Uterus (tissue), 4 donors: ENCODE results near the gene OTUD4. TPM values are rescaled to one million over a fixed set of nuclear protein-coding genes. Genes with fewer than 3 reads are reported as not detected.

Source experiments
- DNase-seq, 2 donors: peaks; one replicate each; pipeline ENCODE4 v3.0.0-alpha.2; 2019 to 2020
- H3K27ac ChIP-seq, 2 donors: fragments of 200-600 bp; sonication (generic); 1 replicate in 1 of 2; 2 replicates in 1 of 2; pipeline ENCODE4 v1.5.1; 2016 to 2018
- H3K27me3 ChIP-seq, 2 donors: fragments of 200-600 bp; sonication (generic); one replicate each; pipeline ENCODE4 v1.5.1; 2018 to 2019; ENCODE audit warnings: control low read depth in 1 of 2
- H3K36me3 ChIP-seq, 2 donors: fragments of 200-600 bp; sonication (generic); one replicate each; pipeline ENCODE4 v1.5.1; 2019; ENCODE audit warnings: control low read depth in 1 of 2
- H3K4me1 ChIP-seq, 2 donors: fragments of 200-600 bp; sonication (generic); one replicate each; pipeline ENCODE4 v1.5.1; 2018 to 2019; ENCODE audit warnings: control low read depth in 1 of 2
- H3K4me3 ChIP-seq, 2 donors: fragments of 200-600 bp; sonication (generic); 1 replicate in 1 of 2; 2 replicates in 1 of 2; pipeline ENCODE4 v1.5.1; 2018 to 2019; ENCODE audit warnings: mild to moderate bottlenecking in 1 of 2
- H3K9me3 ChIP-seq, 2 donors: fragments of 200-600 bp; sonication (generic); one replicate each; pipeline ENCODE4 v1.5.1; 2019; ENCODE audit warnings: control low read depth in 1 of 2
- CTCF ChIP-seq, 4 experiments: fragments of 200-600 bp in 2 of 4; fragments of 450-650 bp in 2 of 4; sonication (generic) in 2 of 4; IDR thresholded peaks; one replicate each; pipeline ENCODE4 v1.5.1; 2016 to 2019; ENCODE audit warnings: antibody characterized with exemption in 4 of 4, mild to moderate bottlenecking in 2 of 4, moderate library complexity in 1 of 4
- POLR2A ChIP-seq, 2 donors: fragments of 450-650 bp; IDR thresholded peaks; one replicate each; pipeline ENCODE4 v1.6.1; 2016; ENCODE audit warnings: antibody characterized with exemption in 2 of 2, mild to moderate bottlenecking in 1 of 2, moderate library complexity in 1 of 2
- intact Hi-C: fragments of 100-400 bp; cut with DNase I; formaldehyde crosslinking; loops from one replicate; pipeline ENCODE4 v1.15.1; 2023; ENCODE audit warnings: low total_unique reads
- total RNA-seq, 4 donors: library from RNA; depleted of rRNA in 3 of 4; stranded (reverse); fragments of >200 nt in 3 of 4; gene quantifications; one replicate each; pipeline versions ENCODE4 v1.1.0 to v1.2.4, GENCODE V29; 2014 to 2023
- donor health status: DM: yes; HTN: yes; CAD: no.

OTUD4 gene
- total RNA-seq, 4 donors from 2014 or later, result 12.3 to 59.5 (median 31.9) TPM

GRCh38 chr4:145216535-145216934 lies 36.1 kb upstream of the OTUD4 start:
- no peaks in the 10 kb centered on the region for H3K36me3 ChIP-seq
- DNase-seq, result no peak
- H3K9me3 ChIP-seq, result no peaks in the 10 kb centered on the region
- no peak overlapping the region for H3K27ac ChIP-seq
- no peaks in the 10 kb centered on the region for H3K4me1 ChIP-seq
- intact Hi-C loops, result no loop called here
- peak; percentile 33 to 48 (median 40) for TF ChIP-seq CTCF (IDR thresholded peaks at IDR 0.05)
- no peak for TF ChIP-seq POLR2A (IDR thresholded peaks at IDR 0.05)
- no peak overlapping the region for H3K4me3 ChIP-seq
- H3K27me3 ChIP-seq, result no peaks in the 10 kb centered on the region

GRCh38 chr4:145213245-145213644 lies 32.9 kb upstream of the OTUD4 start:
- intact Hi-C loops, result no loop called here
- TF ChIP-seq CTCF (IDR thresholded peaks at IDR 0.05), result no peak
- no peak for TF ChIP-seq POLR2A (IDR thresholded peaks at IDR 0.05)
- no peaks in the 10 kb centered on the region for H3K9me3 ChIP-seq
- no peak overlapping the region for H3K27ac ChIP-seq
- H3K36me3 ChIP-seq, result no peaks in the 10 kb centered on the region
- no peak for DNase-seq
- no peaks in the 10 kb centered on the region for H3K27me3 ChIP-seq
- H3K4me3 ChIP-seq, result no peak overlapping the region
- no peaks in the 10 kb centered on the region for H3K4me1 ChIP-seq

- no peak for TF ChIP-seq POLR2A (IDR thresholded peaks at IDR 0.05)
- TF ChIP-seq CTCF (IDR thresholded peaks at IDR 0.05), result no peak
- H3K27me3 ChIP-seq, result no peaks in the 10 kb centered on the region
- H3K27ac ChIP-seq, result no peak overlapping the region
- no peaks in the 10 kb centered on the region for H3K4me1 ChIP-seq
- H3K36me3 ChIP-seq, result no peaks in the 10 kb centered on the region
- intact Hi-C loops, result no loop called here
- H3K4me3 ChIP-seq, result no peak overlapping the region
- no peak for DNase-seq
- H3K9me3 ChIP-seq, result no peaks in the 10 kb centered on the region
Measured at GRCh38 chr4:145207934-145208333, 27.5 kb upstream of the OTUD4 start.

- H3K36me3 ChIP-seq, result no peaks in the 10 kb centered on the region
Measured at GRCh38 chr4:145203410-145203809, 23.0 kb upstream of the OTUD4 start.

GRCh38 chr4:145200366-145200765 lies 20.0 kb upstream of the OTUD4 start:
- Histone ChIP-seq H3K27me3 (no peaks in the 10 kb centered on the region), H3K27ac (no peak overlapping the region), H3K36me3 (no peaks in the 10 kb centered on the region), H3K4me1 (no peaks in the 10 kb centered on the region), H3K4me3 (no peak overlapping the region), H3K9me3 (no peaks in the 10 kb centered on the region)
- no peak for TF ChIP-seq CTCF (IDR thresholded peaks at IDR 0.05)
- no peak for TF ChIP-seq POLR2A (IDR thresholded peaks at IDR 0.05)
- no peak for DNase-seq
- intact Hi-C loops, result no loop called here

More at GRCh38 chr4:145203410-145203809, 23.0 kb upstream of the OTUD4 start:
- DNase-seq, result no peak
- intact Hi-C loops, result no loop called here
- Histone ChIP-seq H3K4me3 (no peak overlapping the region), H3K27me3 (no peaks in the 10 kb centered on the region), H3K27ac (no peak overlapping the region), H3K9me3 (no peaks in the 10 kb centered on the region), H3K4me1 (no peaks in the 10 kb centered on the region)
- TF ChIP-seq POLR2A (IDR thresholded peaks at IDR 0.05), result no peak
- no peak for TF ChIP-seq CTCF (IDR thresholded peaks at IDR 0.05)
